Breast epithelium (tissue), 4 donors: Measurements from ENCODE around the gene PKIB. TPM values are rescaled to one million over a fixed set of nuclear protein-coding genes. Genes with fewer than 3 reads are reported as not detected.
"Not testable (repeated sequence)": the region's sequence is repeated elsewhere in the genome, so short reads cannot be mapped to it uniquely, and the experiment has no call there.

Experiments used
- DNase-seq, 2 donors: peaks; one replicate each; pipeline ENCODE4 v3.0.0-alpha.2; 2019; ENCODE audit warnings: low spot score in 2 of 2
- H3K27ac ChIP-seq, 2 donors: fragments of 200-600 bp; sonication (generic) in 1 of 2; one replicate each; pipeline ENCODE4 v1.5.1; 2016 to 2019; ENCODE audit warnings: mild to moderate bottlenecking in 1 of 2
- H3K27me3 ChIP-seq, 2 donors: fragments of 200-600 bp; sonication (generic) in 1 of 2; one replicate each; pipeline versions ENCODE4 v1.5.1 to v1.6.0; 2017 to 2019; ENCODE audit warnings: control low read depth in 1 of 2, mild to moderate bottlenecking in 1 of 2
- H3K36me3 ChIP-seq: fragments of 200-600 bp; one replicate; pipeline ENCODE4 v1.5.1; 2019
- H3K4me1 ChIP-seq, 2 donors: fragments of 200-600 bp; sonication (generic); one replicate each; pipeline ENCODE4 v1.5.1; 2016 to 2019; ENCODE audit warnings: control low read depth in 1 of 2
- H3K4me3 ChIP-seq, 3 donors: fragments of 200-600 bp; sonication (generic); 1 replicate in 2 of 3; 2 replicates in 1 of 3; pipeline ENCODE4 v1.5.1; 2016 to 2019; ENCODE audit warnings: mild to moderate bottlenecking in 3 of 3, moderate library complexity in 2 of 3
- H3K9me3 ChIP-seq, 2 donors: fragments of 200-600 bp; sonication (generic) in 1 of 2; one replicate each; pipeline ENCODE4 v1.5.1; 2016 to 2019; ENCODE audit warnings: control low read depth in 1 of 2
- POLR2A ChIP-seq: fragments of 450-650 bp; IDR thresholded peaks from one replicate; pipeline ENCODE4 v1.6.1; 2016; ENCODE audit warnings: antibody characterized with exemption, mild to moderate bottlenecking, moderate library complexity
- POLR2AphosphoS5 ChIP-seq, 3 donors: sonication (generic); formaldehyde crosslinking; IDR thresholded peaks; one replicate each; pipeline ENCODE4 v1.6.1; 2017; ENCODE audit warnings: antibody characterized with exemption in 3 of 3
- intact Hi-C: fragments of 100-400 bp; cut with DNase I; formaldehyde crosslinking; loops from one replicate; pipeline ENCODE4 v1.15.1; 2023; ENCODE audit warnings: low total_unique reads
- total RNA-seq, 3 donors: library from RNA; depleted of rRNA; stranded (reverse); fragments of >200 nt; gene quantifications; one replicate each; pipeline ENCODE4 v1.1.0, GENCODE V29; 2016
- TF ChIP-seq, protein P1 (sequence below), 3 donors: fragments of 450-650 bp; IDR thresholded peaks; one replicate each; pipeline ENCODE4 v1.5.1; 2016 to 2017; ENCODE audit warnings: antibody characterized with exemption in 3 of 3, mild to moderate bottlenecking in 3 of 3, moderate library complexity in 3 of 3

PKIB gene
- total RNA-seq, 3 donors from 2014 or later: 1.6 to 33.5 (median 22.3) TPM

DNA sequence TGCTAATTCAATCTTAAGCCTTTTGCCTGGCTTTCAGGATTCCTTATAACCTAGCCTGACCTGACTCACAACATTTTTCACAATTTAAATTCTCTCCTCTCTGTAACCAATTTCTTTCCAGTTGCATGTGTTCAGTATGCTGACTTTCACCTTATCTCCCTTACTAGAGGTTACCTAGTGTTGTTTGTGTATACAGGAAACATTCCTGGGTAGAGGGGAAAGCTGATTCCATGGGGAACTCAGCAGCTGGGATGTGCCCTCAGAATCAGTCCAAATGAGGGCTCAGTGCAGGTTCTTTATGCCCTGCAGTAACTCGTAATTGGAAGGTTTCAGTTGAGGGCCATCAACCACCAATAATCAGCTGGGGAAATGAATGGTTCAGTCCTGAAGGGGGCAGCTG is 18.5 kb downstream of the PKIB start:
- Histone ChIP-seq H3K4me3 (no peak overlapping the region), H3K9me3 (no peaks in the 10 kb centered on the region), H3K27me3 (no peaks in the 10 kb centered on the region), H3K36me3 (no peaks in the 10 kb centered on the region), H3K27ac (no peak overlapping the region), H3K4me1 (no peaks in the 10 kb centered on the region)
- intact Hi-C loops: no loop called here
- TF ChIP-seq POLR2AphosphoS5 (IDR thresholded peaks at IDR 0.05): no peak
- no peak for TF ChIP-seq POLR2A
- TF ChIP-seq, protein P1, sequence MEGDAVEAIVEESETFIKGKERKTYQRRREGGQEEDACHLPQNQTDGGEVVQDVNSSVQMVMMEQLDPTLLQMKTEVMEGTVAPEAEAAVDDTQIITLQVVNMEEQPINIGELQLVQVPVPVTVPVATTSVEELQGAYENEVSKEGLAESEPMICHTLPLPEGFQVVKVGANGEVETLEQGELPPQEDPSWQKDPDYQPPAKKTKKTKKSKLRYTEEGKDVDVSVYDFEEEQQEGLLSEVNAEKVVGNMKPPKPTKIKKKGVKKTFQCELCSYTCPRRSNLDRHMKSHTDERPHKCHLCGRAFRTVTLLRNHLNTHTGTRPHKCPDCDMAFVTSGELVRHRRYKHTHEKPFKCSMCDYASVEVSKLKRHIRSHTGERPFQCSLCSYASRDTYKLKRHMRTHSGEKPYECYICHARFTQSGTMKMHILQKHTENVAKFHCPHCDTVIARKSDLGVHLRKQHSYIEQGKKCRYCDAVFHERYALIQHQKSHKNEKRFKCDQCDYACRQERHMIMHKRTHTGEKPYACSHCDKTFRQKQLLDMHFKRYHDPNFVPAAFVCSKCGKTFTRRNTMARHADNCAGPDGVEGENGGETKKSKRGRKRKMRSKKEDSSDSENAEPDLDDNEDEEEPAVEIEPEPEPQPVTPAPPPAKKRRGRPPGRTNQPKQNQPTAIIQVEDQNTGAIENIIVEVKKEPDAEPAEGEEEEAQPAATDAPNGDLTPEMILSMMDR (IDR thresholded peaks at IDR 0.05): no peak
- no peak for DNase-seq

DNA sequence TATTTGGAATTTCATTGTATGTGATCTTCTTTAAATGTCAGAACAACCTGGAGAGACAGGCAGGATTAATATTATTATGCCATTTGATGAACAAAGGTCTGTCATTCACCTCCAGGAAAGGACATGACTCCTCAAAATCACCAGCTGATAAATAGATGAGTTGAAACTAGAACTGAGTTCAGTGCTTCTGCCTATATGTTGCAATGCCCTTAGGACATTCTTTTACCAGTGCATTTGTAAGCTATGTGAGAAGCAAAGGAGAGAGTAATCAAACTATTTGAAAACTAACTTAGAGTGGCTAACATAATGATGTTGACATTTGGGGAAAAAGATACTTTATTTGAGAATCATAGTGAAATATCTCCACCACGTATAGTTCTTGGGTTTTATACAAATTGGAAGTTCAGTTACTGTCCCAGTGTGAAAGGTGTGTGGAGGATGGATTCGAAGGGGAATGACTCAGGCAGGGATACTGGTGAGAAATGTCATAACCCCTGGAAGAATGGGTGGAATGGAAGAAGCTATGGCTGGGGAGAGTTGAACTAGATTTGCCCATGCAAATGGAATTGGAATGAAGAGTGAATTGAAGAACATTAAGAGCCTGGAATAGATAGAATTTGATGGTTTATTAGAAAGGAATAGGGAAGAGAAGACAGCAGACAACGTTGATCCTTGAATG is 21.5 kb downstream of the PKIB start:
- no peak for DNase-seq
- no peaks in the 10 kb centered on the region for H3K36me3 ChIP-seq
- intact Hi-C loops: no loop called here
- no peaks in the 10 kb centered on the region for H3K27me3 ChIP-seq
- H3K9me3 ChIP-seq: no peaks in the 10 kb centered on the region
- H3K27ac ChIP-seq: no peak overlapping the region
- no peaks in the 10 kb centered on the region for H3K4me1 ChIP-seq
- H3K4me3 ChIP-seq: no peak overlapping the region
- no peak for TF ChIP-seq POLR2A
- TF ChIP-seq, protein P1 (IDR thresholded peaks at IDR 0.05): no peak
- no peak for TF ChIP-seq POLR2AphosphoS5 (IDR thresholded peaks at IDR 0.05)

DNA sequence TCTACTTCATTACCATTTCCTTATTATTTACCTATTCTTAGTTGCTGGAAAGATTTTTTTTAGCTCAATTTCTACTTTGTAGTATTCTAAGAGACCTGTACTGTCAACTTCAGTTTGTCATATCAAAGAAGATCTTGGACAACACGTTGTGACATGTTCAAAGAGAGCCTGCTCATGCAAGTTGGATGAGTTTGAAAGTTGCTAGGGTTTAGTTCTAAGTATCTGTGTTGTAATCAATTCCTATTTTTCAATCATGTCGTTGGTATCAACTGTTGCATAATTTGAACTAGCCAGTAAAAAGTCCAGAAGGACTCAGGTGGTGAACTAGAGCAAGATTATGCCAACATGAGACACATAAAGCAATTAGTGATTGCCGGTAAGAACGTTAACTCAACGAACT is 30.2 kb downstream of the PKIB start:
- Histone ChIP-seq H3K4me1 (no peaks in the 10 kb centered on the region), H3K27ac (no peak overlapping the region), H3K36me3 (no peaks in the 10 kb centered on the region), H3K4me3 (no peak overlapping the region), H3K9me3 (no peaks in the 10 kb centered on the region), H3K27me3 (no peaks in the 10 kb centered on the region)
- no peak for TF ChIP-seq POLR2AphosphoS5 (IDR thresholded peaks at IDR 0.05)
- TF ChIP-seq POLR2A: no peak
- intact Hi-C loops: no loop called here
- no peak for DNase-seq

DNA sequence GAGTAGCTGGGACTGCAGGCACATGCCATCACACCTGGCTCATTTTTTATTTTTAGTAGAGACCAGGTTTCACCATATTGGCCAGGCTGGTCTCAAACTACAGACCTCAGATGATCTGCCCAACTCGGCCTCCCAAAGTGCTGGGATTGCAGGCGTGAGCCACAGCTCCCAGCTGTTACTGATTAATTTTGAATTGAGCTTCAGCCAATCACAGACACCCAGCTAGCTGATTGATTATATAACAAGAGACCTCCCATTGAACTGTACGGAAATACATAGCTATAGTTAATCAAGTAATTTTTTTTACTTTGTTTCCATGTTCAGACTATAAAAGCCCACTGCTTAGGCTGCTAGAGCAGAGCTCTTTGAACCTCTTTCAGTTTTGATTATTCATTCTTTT is 31.6 kb downstream of the PKIB start:
- no peak overlapping the region for H3K4me3 ChIP-seq
- intact Hi-C loops: no loop called here
- no peaks in the 10 kb centered on the region for H3K9me3 ChIP-seq
- no peaks in the 10 kb centered on the region for H3K36me3 ChIP-seq
- no peak overlapping the region for H3K27ac ChIP-seq
- H3K27me3 ChIP-seq: no peaks in the 10 kb centered on the region
- no peaks in the 10 kb centered on the region for H3K4me1 ChIP-seq
- TF ChIP-seq POLR2A (no peak), POLR2AphosphoS5 (IDR thresholded peaks at IDR 0.05) (no peak)
- TF ChIP-seq, protein P1 (IDR thresholded peaks at IDR 0.05): no peak
- DNase-seq: no peak

DNA sequence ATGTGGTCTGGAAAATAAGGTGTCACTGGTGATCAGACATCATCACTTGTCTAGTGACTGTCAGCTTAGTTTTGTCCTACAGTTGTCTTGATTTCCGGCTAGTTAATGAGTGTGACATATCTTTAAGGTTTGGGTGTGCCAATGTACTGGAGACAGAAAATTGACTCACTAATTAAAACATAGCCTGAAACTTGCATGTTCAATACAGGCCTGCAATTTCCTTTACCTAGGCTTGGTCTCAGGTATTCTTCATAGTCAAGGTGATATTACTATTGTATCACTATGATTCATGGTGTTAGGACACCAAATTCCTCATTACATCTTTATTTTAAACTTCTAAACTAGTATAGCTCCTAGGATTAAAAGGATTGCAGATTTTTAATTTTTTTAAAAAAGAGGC is 32.4 kb downstream of the PKIB start:
- H3K4me3 ChIP-seq, H3K27me3 ChIP-seq, H3K4me1 ChIP-seq, intact Hi-C loops, H3K27ac ChIP-seq, H3K36me3 ChIP-seq, DNase-seq, H3K9me3 ChIP-seq: not testable (repeated sequence)

DNA sequence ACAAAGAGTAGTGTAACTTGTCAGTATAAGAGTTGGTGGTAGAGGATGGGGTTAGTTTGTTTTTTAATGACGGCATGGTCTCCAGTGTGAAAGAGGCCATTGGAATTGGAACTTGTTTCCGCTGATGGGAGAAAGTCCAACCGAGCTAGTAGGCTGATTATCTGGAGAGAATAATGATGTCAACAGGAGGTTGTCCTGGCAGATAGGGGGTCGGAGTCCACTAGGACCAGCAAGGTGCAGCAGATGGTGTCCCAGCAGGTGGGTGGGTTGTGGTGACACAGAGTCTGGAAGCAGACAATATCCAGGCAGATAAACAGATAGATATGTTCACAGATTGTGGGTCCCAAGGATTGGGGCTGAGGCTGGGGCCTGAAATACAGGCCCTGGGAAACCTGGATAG is 35.1 kb downstream of the PKIB start:
- no peaks in the 10 kb centered on the region for H3K9me3 ChIP-seq
- no peak overlapping the region for H3K4me3 ChIP-seq
- no peaks in the 10 kb centered on the region for H3K36me3 ChIP-seq
- no peak overlapping the region for H3K27ac ChIP-seq
- H3K4me1 ChIP-seq: no peaks in the 10 kb centered on the region
- TF ChIP-seq POLR2A: no peak
- DNase-seq: no peak
- intact Hi-C loops: no loop called here
- no peaks in the 10 kb centered on the region for H3K27me3 ChIP-seq

DNA sequence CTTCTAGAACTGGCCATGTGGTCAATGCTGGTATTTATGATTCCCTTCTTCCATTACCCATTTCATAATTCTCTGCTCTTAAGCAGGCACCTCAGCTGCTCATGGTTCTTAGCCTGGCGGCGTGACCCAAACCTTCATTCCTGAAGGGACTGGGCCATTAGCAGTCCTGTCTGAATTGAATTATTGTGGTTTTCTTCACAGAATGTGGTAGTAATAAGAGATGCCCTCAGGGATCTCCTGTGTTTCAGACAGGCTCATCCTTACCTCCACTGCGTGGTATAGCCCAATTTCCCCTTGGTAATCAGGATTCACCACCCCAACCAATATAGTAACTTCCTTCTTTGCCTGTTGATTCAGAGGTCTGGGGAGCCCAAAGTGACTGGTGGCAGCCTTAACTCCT is 37.6 kb downstream of the PKIB start:
- intact Hi-C loops: no loop called here
- Histone ChIP-seq H3K4me1 (no peaks in the 10 kb centered on the region), H3K4me3 (no peak overlapping the region), H3K36me3 (no peaks in the 10 kb centered on the region), H3K27ac (no peak overlapping the region), H3K9me3 (no peaks in the 10 kb centered on the region), H3K27me3 (no peaks in the 10 kb centered on the region)
- no peak for DNase-seq
- no peak for TF ChIP-seq POLR2AphosphoS5 (IDR thresholded peaks at IDR 0.05)
- TF ChIP-seq, protein P1 (IDR thresholded peaks at IDR 0.05): no peak
- no peak for TF ChIP-seq POLR2A
